ENCODE results near the gene ITIH3.
"Not testable (repeated sequence)": the region's sequence is repeated elsewhere in the genome, so short reads cannot be mapped to it uniquely, and the experiment has no call there.

ITIH3 gene

DNA sequence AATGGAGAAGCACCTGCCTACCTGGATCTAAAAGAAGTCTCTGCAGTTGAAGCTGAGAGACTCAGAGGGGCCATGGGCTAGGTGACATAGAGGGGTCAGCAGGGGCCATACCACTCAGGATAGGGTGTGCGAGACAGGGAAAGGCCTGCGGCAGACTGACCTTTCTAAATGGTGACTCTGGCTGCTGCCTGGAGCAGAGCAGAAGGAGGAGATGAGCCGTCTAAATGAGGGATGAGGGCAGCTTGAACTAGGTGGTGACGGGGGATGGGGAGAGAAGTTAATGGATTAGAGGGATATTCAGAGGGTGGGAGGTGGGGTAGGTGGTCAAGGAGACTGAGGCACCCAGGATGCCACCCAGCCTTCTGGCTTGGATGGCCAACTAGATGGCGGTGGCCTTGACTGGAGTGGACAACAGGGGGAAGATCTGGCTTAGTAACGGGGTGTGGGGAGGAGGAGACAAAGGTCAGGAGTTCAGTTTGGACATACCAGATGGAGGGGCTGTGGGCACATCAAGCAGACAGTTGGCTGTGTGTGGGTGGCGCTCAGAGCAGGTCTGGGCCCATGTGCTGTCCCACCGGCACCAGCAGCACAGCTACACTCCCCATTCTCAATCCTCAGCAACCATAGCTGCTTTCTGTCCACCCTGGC lies 20.4 kb upstream of the ITIH3 start:
- H3K27me3 ChIP-seq (ENCODE audit: insufficient read depth, low read depth, severe bottlenecking): no peaks in the 10 kb centered on the region
- H3K9me3 ChIP-seq (ENCODE audit: severe bottlenecking): no peaks in the 10 kb centered on the region
- TF ChIP-seq, protein P1, sequence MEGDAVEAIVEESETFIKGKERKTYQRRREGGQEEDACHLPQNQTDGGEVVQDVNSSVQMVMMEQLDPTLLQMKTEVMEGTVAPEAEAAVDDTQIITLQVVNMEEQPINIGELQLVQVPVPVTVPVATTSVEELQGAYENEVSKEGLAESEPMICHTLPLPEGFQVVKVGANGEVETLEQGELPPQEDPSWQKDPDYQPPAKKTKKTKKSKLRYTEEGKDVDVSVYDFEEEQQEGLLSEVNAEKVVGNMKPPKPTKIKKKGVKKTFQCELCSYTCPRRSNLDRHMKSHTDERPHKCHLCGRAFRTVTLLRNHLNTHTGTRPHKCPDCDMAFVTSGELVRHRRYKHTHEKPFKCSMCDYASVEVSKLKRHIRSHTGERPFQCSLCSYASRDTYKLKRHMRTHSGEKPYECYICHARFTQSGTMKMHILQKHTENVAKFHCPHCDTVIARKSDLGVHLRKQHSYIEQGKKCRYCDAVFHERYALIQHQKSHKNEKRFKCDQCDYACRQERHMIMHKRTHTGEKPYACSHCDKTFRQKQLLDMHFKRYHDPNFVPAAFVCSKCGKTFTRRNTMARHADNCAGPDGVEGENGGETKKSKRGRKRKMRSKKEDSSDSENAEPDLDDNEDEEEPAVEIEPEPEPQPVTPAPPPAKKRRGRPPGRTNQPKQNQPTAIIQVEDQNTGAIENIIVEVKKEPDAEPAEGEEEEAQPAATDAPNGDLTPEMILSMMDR (IDR thresholded peaks at IDR 0.05; ENCODE audit: low read depth, low read length): no peak
- no peak for DNase-seq
- no peaks in the 10 kb centered on the region; the same call in 1 of the 2 replicates for H3K36me3 ChIP-seq
- peak overlapping the region; percentile 28; the same call in 1 of the 2 replicates for H3K27ac ChIP-seq
- no peak overlapping the region for H3K4me3 ChIP-seq (ENCODE audit: low read depth, low read length)

DNA sequence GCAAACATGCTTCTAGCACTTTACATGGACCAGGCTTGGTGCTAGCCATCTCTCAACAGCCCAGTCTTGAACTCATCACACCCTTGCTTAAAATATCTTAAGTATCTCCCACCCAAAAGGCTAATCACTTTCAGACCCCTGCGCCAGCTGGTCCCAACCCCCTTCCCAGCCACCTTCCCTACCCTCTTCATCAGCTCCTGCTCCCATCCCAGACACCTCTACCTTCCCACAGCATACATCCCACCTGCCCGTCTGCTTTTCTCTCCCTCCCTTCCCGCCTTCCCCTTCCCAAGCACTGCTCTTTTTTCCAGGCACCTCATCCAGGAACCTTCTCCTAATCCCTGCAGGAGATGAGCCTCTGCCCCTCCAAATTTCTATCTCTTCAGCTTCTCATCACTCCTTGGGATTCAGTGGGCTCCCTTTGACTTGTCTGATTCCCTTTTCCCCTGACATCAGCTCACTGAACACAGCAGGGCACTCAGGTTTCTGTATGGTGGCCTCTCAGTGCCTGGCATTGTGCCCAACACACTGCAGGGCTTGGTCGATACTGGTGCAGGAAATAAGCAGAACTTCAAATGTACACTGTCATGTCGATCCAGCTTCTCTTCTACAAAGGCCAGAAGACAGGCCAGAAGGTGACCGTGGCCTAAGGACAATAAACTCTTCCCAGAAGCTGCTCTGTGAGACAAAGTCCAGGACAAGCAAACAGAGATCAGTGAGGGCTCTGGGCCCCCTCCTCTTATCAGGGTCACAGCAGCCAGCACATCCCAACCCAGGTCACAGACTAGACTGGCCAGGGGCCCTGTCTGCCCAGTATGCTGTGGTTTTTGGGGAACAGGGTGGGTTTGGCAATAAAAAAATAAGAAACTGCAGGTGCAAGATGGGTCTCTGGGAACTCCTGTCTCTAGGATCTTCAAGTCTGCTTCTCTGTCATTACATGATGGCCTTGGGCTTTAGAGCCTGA lies 19.4 kb upstream of the ITIH3 start:
- TF ChIP-seq, protein P1 (IDR thresholded peaks at IDR 0.05; ENCODE audit: low read depth, low read length): no peak
- no peak for DNase-seq
- H3K4me3 ChIP-seq (ENCODE audit: low read depth, low read length): no peak overlapping the region
- H3K27ac ChIP-seq: no peak overlapping the region
- H3K36me3 ChIP-seq: no peaks in the 10 kb centered on the region
- H3K27me3 ChIP-seq (ENCODE audit: insufficient read depth, low read depth, severe bottlenecking): no peaks in the 10 kb centered on the region
- H3K9me3 ChIP-seq (ENCODE audit: severe bottlenecking): no peaks in the 10 kb centered on the region

DNA sequence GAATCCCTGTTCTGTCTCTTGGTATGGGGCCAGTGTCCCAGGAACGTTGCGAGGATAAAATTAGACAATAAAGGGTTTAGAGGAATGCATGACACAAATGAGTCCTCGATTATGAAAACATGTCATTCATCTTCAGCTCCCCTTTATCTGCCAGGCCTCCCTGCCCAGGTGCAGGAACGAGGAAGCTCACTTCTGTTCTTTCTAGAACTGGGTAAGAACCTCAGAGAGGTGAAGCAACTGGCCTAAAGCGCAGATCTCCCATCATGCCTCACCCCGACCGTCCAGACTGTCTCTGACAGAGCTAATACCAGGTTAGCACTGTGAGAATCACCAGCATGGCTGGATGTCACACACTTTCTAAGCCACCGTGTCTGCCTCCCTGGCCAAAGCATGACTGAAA lies 18.7 kb upstream of the ITIH3 start:
- no peaks in the 10 kb centered on the region for H3K36me3 ChIP-seq
- no peaks in the 10 kb centered on the region for H3K9me3 ChIP-seq (ENCODE audit: severe bottlenecking)
- TF ChIP-seq, protein P1 (IDR thresholded peaks at IDR 0.05; ENCODE audit: low read depth, low read length): no peak
- no peak for DNase-seq
- H3K27me3 ChIP-seq (ENCODE audit: insufficient read depth, low read depth, severe bottlenecking): no peaks in the 10 kb centered on the region
- no peak overlapping the region for H3K4me3 ChIP-seq (ENCODE audit: low read depth, low read length)
- H3K27ac ChIP-seq: no peak overlapping the region

DNA sequence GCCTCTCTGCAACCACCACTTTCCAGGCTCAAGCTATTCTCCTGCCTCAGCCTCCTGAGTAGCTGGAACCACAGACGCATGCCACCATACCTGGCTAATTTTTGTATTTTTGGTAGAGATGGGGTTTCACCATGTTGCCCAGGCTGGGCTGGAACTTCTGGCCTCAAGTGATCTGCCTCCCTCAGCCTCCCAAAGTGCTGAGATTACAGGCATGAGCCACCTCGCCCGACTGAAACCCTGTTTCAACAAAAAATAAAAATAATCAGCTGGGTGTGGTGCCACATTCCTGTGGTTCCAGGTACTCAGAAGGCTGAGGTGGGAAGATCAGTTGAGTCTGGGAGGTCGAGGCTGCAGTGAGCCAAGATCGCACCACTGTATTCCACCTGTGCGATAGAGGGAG lies 18.1 kb upstream of the ITIH3 start:
- not testable (repeated sequence) for H3K27ac ChIP-seq; DNase-seq; H3K4me3 ChIP-seq (ENCODE audit: low read depth, low read length); H3K36me3 ChIP-seq; H3K9me3 ChIP-seq (ENCODE audit: severe bottlenecking); H3K27me3 ChIP-seq (ENCODE audit: insufficient read depth, low read depth, severe bottlenecking)

DNA sequence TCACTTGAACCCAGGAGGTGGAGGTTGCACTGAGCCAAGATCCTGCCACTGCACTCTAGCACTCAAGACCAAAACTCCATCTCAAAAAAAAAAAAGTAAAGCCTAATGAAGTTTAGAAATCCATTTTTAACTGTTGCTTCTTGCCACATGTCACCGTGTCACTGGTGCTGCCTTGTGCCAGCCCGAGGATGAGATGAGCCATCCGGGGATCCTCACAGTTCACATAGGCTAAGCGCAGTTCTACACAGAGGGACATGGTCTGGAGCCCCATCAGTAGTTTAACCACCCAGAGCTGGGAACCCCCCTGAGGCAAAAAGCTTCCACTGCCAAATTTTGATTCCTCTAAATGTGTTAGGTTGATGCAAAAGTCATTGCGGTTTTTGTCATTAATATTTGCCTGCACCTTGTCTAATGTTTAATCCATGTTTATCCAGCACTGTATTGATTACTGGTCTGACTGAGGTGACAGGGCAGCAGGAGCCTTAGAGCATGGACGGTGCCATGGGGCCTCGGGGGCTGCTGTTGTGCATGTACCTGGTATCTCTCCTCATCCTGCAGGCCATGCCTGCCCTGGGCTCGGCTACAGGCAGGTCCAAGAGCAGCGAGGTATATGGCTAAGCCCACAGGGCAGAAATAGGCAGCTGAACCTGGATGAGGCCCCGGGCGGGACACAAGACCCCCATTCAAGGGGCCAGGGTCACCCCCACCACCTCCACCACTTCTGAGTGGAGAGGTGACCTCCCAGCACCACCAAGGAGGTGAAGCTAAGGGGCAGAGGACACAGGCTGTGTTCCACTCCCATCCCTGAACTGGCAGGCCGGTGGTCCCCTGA lies 17.3 kb upstream of the ITIH3 start, which contains the start of gene ITIH1:
Gene ITIH1 (plus strand): TSS at position 473 of the 832 bp plus-strand sequence. CDS start 17 bp downstream, at position 490.
- H3K27me3 ChIP-seq (ENCODE audit: insufficient read depth, low read depth, severe bottlenecking): no peaks in the 10 kb centered on the region
- H3K4me3 ChIP-seq (ENCODE audit: low read depth, low read length): no peak within 1 kb of the TSS
- H3K27ac ChIP-seq: no peak within 1 kb of the TSS
- TF ChIP-seq, protein P1 (IDR thresholded peaks at IDR 0.05; ENCODE audit: low read depth, low read length): no peak
- H3K36me3 ChIP-seq: no peaks in the 10 kb centered on the region
- no peaks in the 10 kb centered on the region for H3K9me3 ChIP-seq (ENCODE audit: severe bottlenecking)
- no peak for DNase-seq
